Endothelial cell of umbilical vein (primary cell): ENCODE measurements around the gene OR56B4.

Experiments used
- EZH2 ChIP-seq: IDR thresholded peaks from 2 replicates; pipeline ENCODE4 v1.6.1; 2012; ENCODE audit warnings: borderline replicate concordance, low read depth, mild to moderate bottlenecking, moderate library complexity, low read length, inconsistent platforms; ENCODE audit not compliant: severe bottlenecking
- FOS ChIP-seq: IDR thresholded peaks from 2 replicates; pipeline ENCODE4 v1.6.1; 2011; ENCODE audit warnings: mild to moderate bottlenecking, low read length, moderate library complexity, borderline replicate concordance; ENCODE audit not compliant: insufficient read depth
- POLR2A ChIP-seq: IDR thresholded peaks from 2 replicates; pipeline ENCODE4 v1.6.1; 2012; ENCODE audit warnings: low read depth, mild to moderate bottlenecking, control low read depth, low read length
- POLR2AphosphoS5 ChIP-seq: IDR thresholded peaks from 2 replicates; pipeline ENCODE4 v1.6.1; 2012; ENCODE audit warnings: low read depth, mild to moderate bottlenecking, control low read depth, low read length, moderate library complexity; ENCODE audit not compliant: insufficient read depth
- TF ChIP-seq, protein P1 (sequence below), 2 donors: IDR thresholded peaks; 1 replicate in 1 of 2; 2 replicates in 1 of 2; pipeline ENCODE4 v1.5.1; 2011; ENCODE audit warnings: low read length in 2 of 2, mild to moderate bottlenecking in 2 of 2, moderate library complexity in 2 of 2, control low read depth in 1 of 2, inconsistent platforms in 1 of 2, low read depth in 1 of 2; ENCODE audit not compliant: insufficient read depth in 1 of 2; ENCODE audit errors: extremely low read depth in 1 of 2

DNA sequence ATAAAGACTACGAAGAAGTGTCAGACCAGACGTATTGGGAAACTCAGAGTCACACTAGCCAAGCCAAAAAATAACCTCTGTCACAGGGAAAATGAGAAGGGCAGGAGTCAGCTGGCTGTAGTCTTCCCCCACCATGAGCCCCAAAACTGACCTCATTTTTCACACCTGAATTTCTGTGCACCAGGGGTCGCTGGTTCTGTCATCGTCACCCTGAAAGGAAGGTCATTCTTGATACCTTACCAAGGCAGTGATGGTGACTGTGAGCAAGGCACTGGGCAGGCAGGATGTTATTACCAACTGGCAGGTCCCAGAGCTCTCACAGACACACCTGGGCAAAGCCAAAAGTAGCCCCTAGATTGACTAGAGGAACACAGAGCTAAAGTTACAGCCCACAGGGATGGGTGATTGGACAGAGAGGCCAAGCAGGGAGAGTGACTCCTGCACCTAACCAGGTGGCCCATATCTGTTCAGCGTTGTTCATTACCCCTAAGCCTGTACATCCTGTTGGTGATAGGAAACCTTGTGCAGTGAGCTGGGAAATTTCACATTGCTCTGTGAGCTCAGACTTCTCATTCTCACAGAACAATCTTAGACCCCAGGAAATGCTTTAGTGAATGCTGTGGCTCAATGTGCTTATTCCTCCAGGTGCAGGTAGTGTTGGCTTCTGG is 44.7 kb upstream of the OR56B4 start:
- TF ChIP-seq, protein P1, sequence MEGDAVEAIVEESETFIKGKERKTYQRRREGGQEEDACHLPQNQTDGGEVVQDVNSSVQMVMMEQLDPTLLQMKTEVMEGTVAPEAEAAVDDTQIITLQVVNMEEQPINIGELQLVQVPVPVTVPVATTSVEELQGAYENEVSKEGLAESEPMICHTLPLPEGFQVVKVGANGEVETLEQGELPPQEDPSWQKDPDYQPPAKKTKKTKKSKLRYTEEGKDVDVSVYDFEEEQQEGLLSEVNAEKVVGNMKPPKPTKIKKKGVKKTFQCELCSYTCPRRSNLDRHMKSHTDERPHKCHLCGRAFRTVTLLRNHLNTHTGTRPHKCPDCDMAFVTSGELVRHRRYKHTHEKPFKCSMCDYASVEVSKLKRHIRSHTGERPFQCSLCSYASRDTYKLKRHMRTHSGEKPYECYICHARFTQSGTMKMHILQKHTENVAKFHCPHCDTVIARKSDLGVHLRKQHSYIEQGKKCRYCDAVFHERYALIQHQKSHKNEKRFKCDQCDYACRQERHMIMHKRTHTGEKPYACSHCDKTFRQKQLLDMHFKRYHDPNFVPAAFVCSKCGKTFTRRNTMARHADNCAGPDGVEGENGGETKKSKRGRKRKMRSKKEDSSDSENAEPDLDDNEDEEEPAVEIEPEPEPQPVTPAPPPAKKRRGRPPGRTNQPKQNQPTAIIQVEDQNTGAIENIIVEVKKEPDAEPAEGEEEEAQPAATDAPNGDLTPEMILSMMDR (IDR thresholded peaks at IDR 0.05; ENCODE audit: extremely low read depth in 1 of 2, insufficient read depth in 1 of 2, low read depth in 1 of 2, low read length in 2 of 2), result no peak
- TF ChIP-seq POLR2AphosphoS5, result no peak
- no peak for TF ChIP-seq POLR2A
- no peak for TF ChIP-seq FOS
- no peak for TF ChIP-seq EZH2
